H1 (cell line): ENCODE results near the gene MYCBP2. TPM values are rescaled to one million over a fixed set of nuclear protein-coding genes. Genes with fewer than 3 reads are reported as not detected.

Source experiments
- CTCF ChIA-PET: fragments of 300-600 bp; sonication (Branson Sonifier 250); formaldehyde crosslinking; loops from one replicate; lab custom pipeline; 2021; ENCODE audit not compliant: partially characterized antibody; lab: Charles Lee
- POLR2A ChIA-PET: fragments of 300-600 bp; sonication (Branson Sonifier 250); formaldehyde crosslinking; loops from one replicate; lab custom pipeline; 2021; ENCODE audit warnings: inconsistent platforms; ENCODE audit not compliant: partially characterized antibody; lab: Charles Lee
- DNase-seq, 2 experiments: peaks; one replicate each; pipeline versions ENCODE4 v3.0.0 to v3.0.0-alpha.2; 2010 to 2022; ENCODE audit warnings: low spot score in 2 of 2, low read depth in 1 of 2, mixed read lengths in 1 of 2
- FAIRE-seq: peaks from 2 replicates; lab custom pipeline; 2011; peaks lifted over from hg19 to GRCh38; lab: Jason Lieb, UNC
- H2AFZ ChIP-seq: 2 replicates; pipeline ENCODE4 v1.8.1; 2012; ENCODE audit warnings: low read length, inconsistent platforms
- H2AK5ac ChIP-seq: 2 replicates; pipeline ENCODE4 v1.6.1; 2013; ENCODE audit warnings: low read depth, low read length
- H2BK120ac ChIP-seq: replicated peaks from 2 replicates; pipeline ENCODE3; 2013; ENCODE audit warnings: low read depth, low read length, inconsistent platforms
- H2BK12ac ChIP-seq: 2 replicates; pipeline ENCODE4 v1.6.1; 2013; ENCODE audit warnings: low read depth, low read length
- H2BK15ac ChIP-seq: 2 replicates; pipeline ENCODE4 v1.6.1; 2013; ENCODE audit warnings: low read length
- H2BK20ac ChIP-seq: 2 replicates; pipeline ENCODE4 v1.6.1; 2013; ENCODE audit warnings: low read length
- H2BK5ac ChIP-seq: 2 replicates; pipeline ENCODE4 v1.6.1; 2013; ENCODE audit warnings: low read depth, low read length
- H3K14ac ChIP-seq: 2 replicates; pipeline ENCODE4 v1.6.1; 2013; ENCODE audit warnings: inconsistent platforms; ENCODE audit not compliant: insufficient read length
- H3K18ac ChIP-seq: 2 replicates; pipeline ENCODE4 v1.6.1; 2013; ENCODE audit warnings: low read length; ENCODE audit errors: extremely low read depth
- H3K23ac ChIP-seq: 2 replicates; pipeline ENCODE4 v1.6.1; 2013; ENCODE audit warnings: inconsistent platforms; ENCODE audit not compliant: insufficient read length
- H3K23me2 ChIP-seq: 2 replicates; pipeline ENCODE4 v1.6.1; 2013; ENCODE audit warnings: low read depth, low read length
- H3K27ac ChIP-seq: 2 replicates; pipeline ENCODE4 v1.6.1; 2011; ENCODE audit warnings: low read depth, low read length, inconsistent platforms
- H3K27me3 ChIP-seq, 4 experiments: replicated peaks in 1 of 4; 1 replicate in 1 of 4; 2 replicates in 3 of 4; pipeline versions ENCODE4 v1.6.1 to v1.8.1; 2011 to 2013; ENCODE audit warnings: low read length in 3 of 4, mild to moderate bottlenecking in 3 of 4, inconsistent platforms in 2 of 4, mixed read lengths in 2 of 4, moderate library complexity in 1 of 4; ENCODE audit not compliant: control insufficient read depth in 3 of 4, insufficient read depth in 3 of 4; ENCODE audit errors: extremely low read depth in 1 of 4
- H3K36me3 ChIP-seq, 4 experiments: 2 replicates each; pipeline versions ENCODE4 v1.6.1 to v1.8.1; 2011 to 2013; ENCODE audit warnings: mild to moderate bottlenecking in 4 of 4, low read length in 3 of 4, moderate library complexity in 2 of 4, control low read depth in 1 of 4, inconsistent platforms in 1 of 4; ENCODE audit not compliant: insufficient read depth in 4 of 4, control insufficient read depth in 2 of 4
- H3K4ac ChIP-seq: replicated peaks from 2 replicates; pipeline ENCODE3; 2013; ENCODE audit warnings: low read length, low read depth, mixed read lengths, inconsistent platforms; ENCODE audit not compliant: insufficient read length
- H3K4me1 ChIP-seq, 4 experiments: replicated peaks in 1 of 4; 1 replicate in 1 of 4; 2 replicates in 3 of 4; pipeline versions ENCODE4 v1.6.1 to v1.8.1; 2011 to 2013; ENCODE audit warnings: low read length in 3 of 4, inconsistent platforms in 2 of 4, mixed read lengths in 1 of 4; ENCODE audit not compliant: insufficient read depth in 4 of 4, control insufficient read depth in 3 of 4
- H3K4me2 ChIP-seq, 2 experiments: 2 replicates each; pipeline versions ENCODE4 v1.6.1 to v1.8.1; 2011 to 2013; ENCODE audit warnings: low read depth in 2 of 2, low read length in 2 of 2, control low read depth in 1 of 2, inconsistent platforms in 1 of 2, mild to moderate bottlenecking in 1 of 2; ENCODE audit not compliant: insufficient read depth in 1 of 2
- H3K4me3 ChIP-seq, 4 experiments: fragments of 200-600, 300-600 bp in 1 of 4; sonication (generic), shearing (Covaris generic), sonication (Bioruptor Twin) in 1 of 4; 2 replicates each; pipeline versions ENCODE4 v1.5.1 to v1.8.1; 2011 to 2016; ENCODE audit warnings: low read length in 4 of 4, low read depth in 3 of 4, control low read depth in 2 of 4, inconsistent platforms in 2 of 4, mild to moderate bottlenecking in 2 of 4, mixed read lengths in 1 of 4, moderate library complexity in 1 of 4; ENCODE audit not compliant: insufficient read depth in 2 of 4; ENCODE audit errors: extremely low read depth in 1 of 4
- H3K56ac ChIP-seq: replicated peaks from 2 replicates; pipeline ENCODE3; 2013; ENCODE audit warnings: low read depth, mild to moderate bottlenecking, mixed read lengths, low read length, inconsistent platforms; ENCODE audit not compliant: insufficient read length
- H3K79me1 ChIP-seq: 2 replicates; pipeline ENCODE4 v1.6.1; 2013; ENCODE audit warnings: low read depth, low read length, control low read depth
- H3K79me2 ChIP-seq, 2 experiments: 2 replicates each; pipeline versions ENCODE4 v1.6.1 to v1.8.1; 2012 to 2013; ENCODE audit warnings: low read length in 2 of 2, mild to moderate bottlenecking in 2 of 2, inconsistent platforms in 1 of 2; ENCODE audit not compliant: insufficient read depth in 2 of 2, control insufficient read depth in 1 of 2
- H3K9ac ChIP-seq, 4 experiments: replicated peaks in 1 of 4; 1 replicate in 1 of 4; 2 replicates in 3 of 4; pipeline versions ENCODE4 v1.6.1 to v1.8.1; 2011 to 2013; ENCODE audit warnings: low read depth in 3 of 4, low read length in 3 of 4, control low read depth in 2 of 4, mild to moderate bottlenecking in 2 of 4, moderate library complexity in 2 of 4, inconsistent platforms in 1 of 4; ENCODE audit errors: extremely low read depth in 1 of 4
- H3K9me3 ChIP-seq, 2 experiments: 2 replicates each; pipeline versions ENCODE4 v1.6.1 to v1.8.1; 2012 to 2013; ENCODE audit warnings: mild to moderate bottlenecking in 2 of 2, moderate library complexity in 2 of 2, control low read depth in 1 of 2, inconsistent platforms in 1 of 2, low read depth in 1 of 2, low read length in 1 of 2, mixed read lengths in 1 of 2; ENCODE audit not compliant: insufficient read depth in 2 of 2
- H4K20me1 ChIP-seq, 2 experiments: replicated peaks in 1 of 2; 2 replicates each; pipeline versions ENCODE3 to v1.8.1; 2011 to 2013; ENCODE audit warnings: inconsistent platforms in 2 of 2, low read length in 2 of 2, mild to moderate bottlenecking in 1 of 2; ENCODE audit not compliant: insufficient read depth in 2 of 2, control insufficient read depth in 1 of 2
- H4K5ac ChIP-seq: 2 replicates; pipeline ENCODE4 v1.6.1; 2013; ENCODE audit warnings: low read length, low read depth, mixed read lengths, inconsistent platforms; ENCODE audit not compliant: insufficient read length
- H4K8ac ChIP-seq: 2 replicates; pipeline ENCODE4 v1.8.0; 2013; ENCODE audit warnings: mild to moderate bottlenecking, moderate library complexity, low read length, inconsistent platforms; ENCODE audit not compliant: insufficient read depth; ENCODE audit errors: extremely low read depth
- H4K91ac ChIP-seq: replicated peaks from 2 replicates; pipeline ENCODE3; 2013; ENCODE audit warnings: low read length, mixed read lengths, inconsistent platforms; ENCODE audit not compliant: insufficient read length
- GABPA ChIP-seq: IDR thresholded peaks from 2 replicates; pipeline ENCODE4 v1.6.1; 2011; ENCODE audit warnings: mild to moderate bottlenecking, low read length, moderate library complexity, borderline replicate concordance; ENCODE audit not compliant: insufficient read depth
- JUN ChIP-seq: IDR thresholded peaks from 2 replicates; pipeline ENCODE4 v1.6.1; 2011; ENCODE audit warnings: low read depth, mild to moderate bottlenecking, improper control_type of control experiment, low read length
- KDM4A ChIP-seq: IDR thresholded peaks from one replicate; pipeline ENCODE4 v1.7.1; 2012; ENCODE audit warnings: low read depth, mild to moderate bottlenecking, moderate library complexity, low read length, inconsistent platforms; ENCODE audit not compliant: severe bottlenecking
- NANOG ChIP-seq: IDR thresholded peaks from 2 replicates; pipeline ENCODE4 v1.6.1; 2011; ENCODE audit warnings: low read length, low read depth, mild to moderate bottlenecking, inconsistent platforms; ENCODE audit not compliant: insufficient read depth, poor library complexity, severe bottlenecking
- POLR2A ChIP-seq, 2 experiments: IDR thresholded peaks; 1 replicate in 1 of 2; 2 replicates in 1 of 2; pipeline ENCODE4 v1.6.1; 2011; ENCODE audit warnings: low read depth in 2 of 2, low read length in 2 of 2, mild to moderate bottlenecking in 2 of 2; ENCODE audit errors: control extremely low read depth in 1 of 2
- POLR2AphosphoS5 ChIP-seq: IDR thresholded peaks from 2 replicates; pipeline ENCODE4 v1.6.1; 2011; ENCODE audit warnings: low read depth, low read length
- RBBP5 ChIP-seq: IDR thresholded peaks from 2 replicates; pipeline ENCODE4 v1.7.1; 2012; ENCODE audit warnings: low read depth, mild to moderate bottlenecking, inconsistent platforms, low read length, moderate library complexity, borderline replicate concordance
- SP1 ChIP-seq: IDR thresholded peaks from 2 replicates; pipeline ENCODE4 v1.6.1; 2011; ENCODE audit warnings: low read depth, low read length
- SP2 ChIP-seq: IDR thresholded peaks from 2 replicates; pipeline ENCODE4 v1.6.1; 2012; ENCODE audit warnings: mild to moderate bottlenecking, low read length, inconsistent platforms
- TBP ChIP-seq: IDR thresholded peaks from 2 replicates; pipeline ENCODE4 v1.6.1; 2011; ENCODE audit warnings: low read depth, low read length, improper control_type of control experiment
- TEAD4 ChIP-seq: IDR thresholded peaks from 2 replicates; pipeline ENCODE4 v1.6.1; 2012; ENCODE audit warnings: low read depth, low read length, inconsistent platforms, mixed read lengths
- WGBS, 2 experiments: shearing (Covaris generic) in 1 of 2; methylation state at CpG; one replicate each; pipeline versions ENCODE4 v1.1.6 to v1.1.7; 2013 to 2015; ENCODE audit warnings: low lambda C conversion rate in 2 of 2, mixed read lengths in 2 of 2, inconsistent platforms in 1 of 2, low coverage in 1 of 2, missing lambda C conversion rate in 1 of 2; ENCODE audit not compliant: insufficient replicate concordance in 2 of 2, insufficient coverage in 1 of 2, insufficient read length in 1 of 2; ENCODE audit errors: extremely low coverage in 1 of 2, missing lambda C conversion rate in 1 of 2; 5-methylcytosine and 5-hydroxymethylcytosine counted together
- polyA plus RNA-seq, 7 experiments: library from polyadenylated mRNA; depleted of rRNA in 3 of 7; stranded (reverse) in 5 of 7; unstranded in 2 of 7; fragments of >200 nt in 5 of 7; fragments of 200-250 nt in 2 of 7; gene quantifications; 1 replicate in 5 of 7; 2 replicates in 1 of 7; 4 replicates in 1 of 7; pipeline versions ENCODE4 v1.2.1 to v1.2.3, GENCODE V29; 2011 to 2013; ENCODE audit warnings: missing spikeins in 2 of 7, mixed read lengths in 2 of 7
- total RNA-seq: library from RNA; stranded (reverse); fragmentation: NEBNext Ultra II Directional; extraction: Animal tissue kit (Norgen Biotek cat#: 25700); gene quantifications from 2 replicates; pipeline ENCODE4 v1.2.1, GENCODE V29; 2021

Gene MYCBP2
- total and polyA plus RNA-seq, 2 of the 8 experiments (the other 6 are each of a cell fraction or from before 2014, with no cell fraction given), result 19.0 to 52.1 TPM

GRCh38 chr13:77026861-77027621 is 299.9 kb downstream of the MYCBP2 start, which contains the start of gene FBXL3:
Gene FBXL3, minus strand, starts transcription at chr13:77027159. Its CDS starts 5,299 bp downstream, at chr13:77021860.
- Histone ChIP-seq H2AK5ac (no peak within 1 kb of the TSS), H2BK15ac (no peak within 1 kb of the TSS), H2BK12ac (no peak within 1 kb of the TSS), H3K36me3 (no peaks in the 10 kb centered on the region), H3K4ac (no peak within 1 kb of the TSS), H3K4me1 (peaks cover 1 to 5% (median 3%) of the 10 kb centered on the region in 4 experiments; a peak in 3 of 7 replicates), H3K9me3 (no peaks in the 10 kb centered on the region), H3K14ac (no peak within 1 kb of the TSS), H3K79me2 (peaks cover 0 to 43% of the 10 kb centered on the region in 2 experiments; a peak in 3 of 4 replicates), H4K20me1 (peaks cover 0 to 6% of the 10 kb centered on the region in 2 experiments), H4K8ac (peak within 1 kb of the TSS; percentile 99; the same call in 1 of the 2 replicates), H2AFZ (peak within 1 kb of the TSS; percentile 81), H3K18ac (no peak within 1 kb of the TSS), H2BK5ac (no peak within 1 kb of the TSS; the same call in 1 of the 2 replicates), H3K56ac (no peak within 1 kb of the TSS), H2BK20ac (no peak within 1 kb of the TSS), H3K23me2 (peaks cover 5% of the 10 kb centered on the region), H3K27me3 (no peaks in the 10 kb centered on the region), H3K27ac (peak within 1 kb of the TSS; percentile 79; the same call in 1 of the 2 replicates), H3K4me2 (peak within 1 kb of the TSS; percentile 84 to 95), H4K91ac (peak within 1 kb of the TSS; percentile 69), H3K79me1 (no peaks in the 10 kb centered on the region), H4K5ac (peak within 1 kb of the TSS; percentile 94), H3K23ac (no peak within 1 kb of the TSS), H2BK120ac (no peak within 1 kb of the TSS), H3K4me3 (peak within 1 kb of the TSS; percentile 67 to 99 (median 82)), H3K9ac (peak within 1 kb of the TSS; percentile 72 to 90 (median 82))
- 2% methylated on average over 50 of the region's 74 CpGs; no CpG with 5 or more reads in 1 of the 2 experiments for WGBS, 2 experiments
- ChIA-PET POLR2A (interaction anchor here (0.6 to 2.0 kb wide), 10 partner anchors 8 to 141 kb away, joined by 3 to 7 read pairs (median 4); partner anchors contain the start of genes CLN5 and KCTD12), CTCF (interaction anchor here (1.3 to 1.4 kb wide), 3 partner anchors 9 to 29 kb away, joined by 4 read pairs; no protein-coding TSS in a partner anchor)
- DNase-seq (peak; percentile 60 to 84), FAIRE-seq (no peak)
- no peak for TF ChIP-seq GABPA
- TF ChIP-seq SP2, result no peak
- TF ChIP-seq POLR2A (IDR thresholded peaks at IDR 0.05; ENCODE audit: control extremely low read depth in 1 of 2, low read depth in 2 of 2, low read length in 2 of 2), result peak; percentile 36 to 48; a peak in 2 of 3 replicates
- TF ChIP-seq RBBP5, result peak; percentile 81; the same call in 1 of the 2 replicates
- peak; percentile 49; the same call in 1 of the 2 replicates for TF ChIP-seq POLR2AphosphoS5
- no peak for TF ChIP-seq JUN
- TF ChIP-seq SP1, result peak; percentile 44; the same call in 1 of the 2 replicates
- TF ChIP-seq KDM4A, result peak; percentile 63
- peak; percentile 41; the same call in 1 of the 2 replicates for TF ChIP-seq TBP
- peak; percentile 11 for TF ChIP-seq NANOG
- TF ChIP-seq TEAD4, result no peak
